ENCODE data around the gene GPN2.

GPN2 gene

GRCh38 chr1:26889551-26890466, at the start of gene GPN2:
Gene GPN2, minus strand, starts transcription at chr1:26890283. Its CDS starts 187 bp downstream, at chr1:26890096.
- peak; percentile 28 to 52 for DNase-seq (ENCODE audit: low read depth in 2 of 2)

- no peak for DNase-seq (ENCODE audit: low read depth in 2 of 2)
These were observed 48.6 kb upstream of the GPN2 start for GRCh38 chr1:26938659-26939025.

GRCh38 chr1:26938004-26938658, 48.0 kb upstream of the GPN2 start:
- no peak for DNase-seq (ENCODE audit: low read depth in 2 of 2)

- DNase-seq (ENCODE audit: low read depth in 2 of 2): no peak
These were observed 46.7 kb upstream of the GPN2 start for GRCh38 chr1:26936823-26937222.

GRCh38 chr1:26932531-26932930, 42.4 kb upstream of the GPN2 start:
- no peak for DNase-seq (ENCODE audit: low read depth in 2 of 2)

- no peak for DNase-seq (ENCODE audit: low read depth in 2 of 2)
These were observed 33.6 kb upstream of the GPN2 start for GRCh38 chr1:26923711-26924110.

GRCh38 chr1:26922901-26923300, 32.8 kb upstream of the GPN2 start:
- DNase-seq (ENCODE audit: low read depth in 2 of 2): no peak

- no peak for DNase-seq (ENCODE audit: low read depth in 2 of 2)
These were observed 32.3 kb upstream of the GPN2 start for GRCh38 chr1:26922431-26922729.

GRCh38 chr1:26921540-26922430, 31.7 kb upstream of the GPN2 start, which contains the start of gene NUDC:
Gene NUDC, plus strand, starts transcription at chr1:26921743. Its CDS starts 106 bp downstream, at chr1:26921849.
- peak; percentile 80 to 82 for DNase-seq (ENCODE audit: low read depth in 2 of 2)

GRCh38 chr1:26921126-26921539, 31.1 kb upstream of the GPN2 start:
- no peak for DNase-seq (ENCODE audit: low read depth in 2 of 2)

- DNase-seq (ENCODE audit: low read depth in 2 of 2): no peak
These were observed 25.2 kb upstream of the GPN2 start for GRCh38 chr1:26915204-26915842.

GRCh38 chr1:26913754-26914619, 23.9 kb upstream of the GPN2 start, which contains the start of gene NR0B2:
Gene NR0B2, minus strand, starts transcription at chr1:26913975. Its CDS starts 35 bp downstream, at chr1:26913940.
- DNase-seq (ENCODE audit: low read depth in 2 of 2): no peak

GRCh38 chr1:26913389-26913753, 23.3 kb upstream of the GPN2 start:
- DNase-seq (ENCODE audit: low read depth in 2 of 2): no peak

GRCh38 chr1:26912147-26912490, 22.0 kb upstream of the GPN2 start:
- DNase-seq (ENCODE audit: low read depth in 2 of 2): no peak

GRCh38 chr1:26911399-26912146, 21.5 kb upstream of the GPN2 start:
- no peak for DNase-seq (ENCODE audit: low read depth in 2 of 2)

GRCh38 chr1:26910343-26911160, 20.5 kb upstream of the GPN2 start:
- DNase-seq (ENCODE audit: low read depth in 2 of 2): no peak

- no peak for DNase-seq (ENCODE audit: low read depth in 2 of 2)
These were observed 19.9 kb upstream of the GPN2 start for GRCh38 chr1:26909951-26910342.

- DNase-seq (ENCODE audit: low read depth in 2 of 2): no peak
These were observed 17.2 kb upstream of the GPN2 start for GRCh38 chr1:26907071-26907917.
